Activated T-helper 1 cell treated with anti-CD3 and anti-CD28 coated beads, Interleukin-12 subunit alpha, Interleukin-12 subunit beta, Interleukin-2, Interleukin-4 antibody, amounts not matched to agents 30 ng/mL and 10 ng/mL and 1 ng/mL, durations not matched to agents 14 hours and 24 hours and 36 hours (primary cell): ENCODE results near the gene BRIP1. TPM values are rescaled to one million over a fixed set of nuclear protein-coding genes. Genes with fewer than 3 reads are reported as not detected.
"Not testable (repeated sequence)": the region's sequence is repeated elsewhere in the genome, so short reads cannot be mapped to it uniquely, and the experiment has no call there.

Source experiments
- DNase-seq: peaks from one replicate; pipeline ENCODE4 v3.0.0; 2021; ENCODE audit warnings: low spot score
- H3K27ac Mint-ChIP-seq: one replicate; pipeline ENCODE4 v1.8.0; 2021; ENCODE audit warnings: mild to moderate bottlenecking, mixed read lengths
- H3K27me3 Mint-ChIP-seq: one replicate; pipeline ENCODE4 v1.8.0; 2022; ENCODE audit warnings: mild to moderate bottlenecking, moderate library complexity, mixed read lengths; ENCODE audit not compliant: insufficient read depth
- H3K36me3 Mint-ChIP-seq: one replicate; pipeline ENCODE4 v1.8.0; 2021; ENCODE audit warnings: low read depth, mixed read lengths
- H3K4me1 Mint-ChIP-seq: one replicate; pipeline ENCODE4 v1.8.0; 2021; ENCODE audit warnings: low read depth, mixed read lengths
- H3K4me3 Mint-ChIP-seq: one replicate; pipeline ENCODE4 v1.8.0; 2021; ENCODE audit warnings: mild to moderate bottlenecking, moderate library complexity, mixed read lengths
- H3K9me3 Mint-ChIP-seq: one replicate; pipeline ENCODE4 v1.8.0; 2021; ENCODE audit warnings: mixed read lengths
- intact Hi-C: fragments of 100-400 bp; cut with micrococcal nuclease; formaldehyde crosslinking; loops from one replicate; pipeline ENCODE4 v1.15.1; 2024
- total RNA-seq: library from RNA; stranded (reverse); gene quantifications from 2 replicates; pipeline ENCODE4 v1.2.3, GENCODE V29; 2022

Gene BRIP1
- total RNA-seq, 1 donor from 2014 or later: 17.9 TPM

DNA sequence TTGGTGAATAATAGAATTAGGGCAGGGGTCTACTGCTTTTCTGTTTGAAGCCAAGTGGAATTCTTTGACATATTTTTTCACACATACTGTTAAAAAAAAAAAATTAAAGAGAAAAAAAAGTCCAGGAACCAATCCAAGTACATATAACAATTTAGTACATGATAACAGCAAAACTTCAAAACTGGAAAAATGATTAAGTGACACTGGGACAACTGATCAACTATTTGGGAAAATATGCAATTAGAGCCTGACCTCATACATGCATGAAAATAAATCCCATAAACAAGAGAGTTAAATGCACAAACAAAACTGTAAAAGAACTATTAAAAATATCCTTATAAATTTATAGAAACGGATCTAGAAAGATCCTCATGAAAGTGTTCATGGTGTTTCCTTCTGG lies 27.7 kb downstream of the BRIP1 start:
- intact Hi-C loops: no loop called here
- H3K9me3 Mint-ChIP-seq: no peaks in the 10 kb centered on the region
- H3K36me3 Mint-ChIP-seq: peaks cover 2% of the 10 kb centered on the region
- no peak overlapping the region for H3K27ac Mint-ChIP-seq
- no peak overlapping the region for H3K4me3 Mint-ChIP-seq
- H3K27me3 Mint-ChIP-seq: no peaks in the 10 kb centered on the region
- DNase-seq: no peak
- H3K4me1 Mint-ChIP-seq: no peaks in the 10 kb centered on the region

GRCh38 chr17:61834610-61835009 lies 28.7 kb downstream of the BRIP1 start:
- intact Hi-C loops: no loop called here
- H3K9me3 Mint-ChIP-seq: no peaks in the 10 kb centered on the region
- H3K4me1 Mint-ChIP-seq: no peaks in the 10 kb centered on the region
- no peak for DNase-seq
- no peaks in the 10 kb centered on the region for H3K27me3 Mint-ChIP-seq
- H3K36me3 Mint-ChIP-seq: peaks cover 2% of the 10 kb centered on the region
- H3K27ac Mint-ChIP-seq: no peak overlapping the region
- H3K4me3 Mint-ChIP-seq: no peak overlapping the region

GRCh38 chr17:61833536-61834193 lies 29.7 kb downstream of the BRIP1 start:
- Mint-ChIP-seq H3K27me3 (no peaks in the 10 kb centered on the region), H3K4me3 (no peak overlapping the region), H3K9me3 (no peaks in the 10 kb centered on the region), H3K27ac (no peak overlapping the region), H3K4me1 (no peaks in the 10 kb centered on the region), H3K36me3 (peaks cover 8% of the 10 kb centered on the region)
- DNase-seq: no peak
- intact Hi-C loops: no loop called here

DNA sequence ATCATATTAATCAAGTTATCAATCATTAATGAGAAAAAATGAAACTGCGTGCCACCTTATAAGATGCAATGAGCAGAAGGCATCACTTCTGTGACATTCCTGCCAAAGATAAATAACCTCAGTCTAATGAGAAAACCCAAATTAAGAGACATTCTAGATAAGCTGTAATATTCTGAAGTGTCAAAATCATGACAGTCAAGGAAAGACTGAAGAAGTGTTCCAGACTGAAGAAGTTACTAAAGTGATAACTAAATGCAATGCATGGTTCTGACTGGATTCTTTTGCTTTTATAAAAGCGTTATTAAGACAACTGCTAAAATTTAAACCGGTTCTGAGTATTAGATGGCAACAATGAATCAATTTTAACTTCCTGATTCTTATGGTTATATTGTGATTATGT lies 30.9 kb downstream of the BRIP1 start:
- intact Hi-C loops: no loop called here
- Mint-ChIP-seq H3K36me3 (peaks cover 17% of the 10 kb centered on the region), H3K4me3 (no peak overlapping the region), H3K4me1 (no peaks in the 10 kb centered on the region), H3K27me3 (no peaks in the 10 kb centered on the region), H3K9me3 (peaks cover 5% of the 10 kb centered on the region), H3K27ac (no peak overlapping the region)
- DNase-seq: no peak

DNA sequence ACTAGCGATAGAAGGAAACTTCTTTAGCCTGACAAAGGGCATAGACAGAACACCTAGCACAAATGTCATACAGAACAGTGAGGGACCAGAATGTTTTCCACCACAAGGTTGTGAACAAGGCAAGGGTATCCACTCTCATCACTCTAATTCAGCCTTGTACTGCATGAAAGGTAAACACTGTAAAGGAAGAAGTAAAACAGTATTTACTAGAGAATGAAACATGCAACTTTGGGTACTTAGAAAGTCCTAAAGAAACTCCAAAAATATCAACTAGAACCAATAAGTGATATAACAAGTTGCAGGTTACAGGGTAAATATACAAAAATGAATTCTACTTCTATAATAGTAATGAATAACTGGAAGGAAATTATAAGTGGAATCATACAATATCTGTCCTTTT lies 32.2 kb downstream of the BRIP1 start:
- Mint-ChIP-seq H3K4me3 (no peak overlapping the region), H3K9me3 (peaks cover 5% of the 10 kb centered on the region), H3K36me3 (peaks cover 22% of the 10 kb centered on the region), H3K4me1 (no peaks in the 10 kb centered on the region), H3K27me3 (no peaks in the 10 kb centered on the region), H3K27ac (no peak overlapping the region)
- DNase-seq: no peak
- intact Hi-C loops: no loop called here

- peaks cover 5% of the 10 kb centered on the region for H3K9me3 Mint-ChIP-seq
- intact Hi-C loops: no loop called here
- no peaks in the 10 kb centered on the region for H3K4me1 Mint-ChIP-seq
- peaks cover 28% of the 10 kb centered on the region for H3K36me3 Mint-ChIP-seq
- no peaks in the 10 kb centered on the region for H3K27me3 Mint-ChIP-seq
- DNase-seq: no peak
- H3K27ac Mint-ChIP-seq: no peak overlapping the region
- H3K4me3 Mint-ChIP-seq: no peak overlapping the region
Measured at GRCh38 chr17:61828694-61829093, 34.6 kb downstream of the BRIP1 start.

DNA sequence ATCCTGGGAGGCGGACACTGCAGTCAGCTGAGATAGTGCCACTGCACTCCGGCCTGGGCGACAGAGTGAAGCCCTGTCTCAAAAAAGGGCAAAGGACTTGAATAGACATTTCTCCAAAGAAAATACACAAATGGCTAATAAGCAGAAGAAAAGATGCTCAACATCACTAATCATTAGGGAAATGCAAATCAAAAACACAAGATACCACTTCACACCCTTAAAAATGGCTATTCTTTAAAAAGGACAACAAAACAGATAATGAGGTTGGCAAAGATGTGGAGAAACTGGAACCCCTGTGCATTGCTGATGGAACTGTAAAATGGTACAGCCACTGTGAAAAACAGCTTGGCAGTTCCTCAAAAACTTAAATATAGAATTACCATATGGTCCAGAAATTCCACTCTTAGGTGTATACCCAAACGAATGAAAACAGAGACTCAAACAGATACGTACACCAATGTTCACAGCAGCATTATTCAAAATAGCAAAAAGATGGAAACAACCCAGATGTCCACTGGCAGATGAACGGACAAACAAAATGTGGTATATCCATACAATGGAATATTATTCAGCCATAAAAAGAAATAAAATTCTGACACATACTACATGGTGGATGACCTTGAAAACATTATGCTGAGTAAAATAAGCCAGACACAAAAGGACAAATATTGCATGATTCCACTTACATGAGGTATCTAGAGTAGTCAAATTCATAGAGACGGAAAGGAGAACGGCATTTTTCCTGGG lies 35.5 kb downstream of the BRIP1 start:
- H3K27ac Mint-ChIP-seq: no peak overlapping the region
- no peak for DNase-seq
- no peaks in the 10 kb centered on the region for H3K27me3 Mint-ChIP-seq
- peaks cover 31% of the 10 kb centered on the region for H3K36me3 Mint-ChIP-seq
- H3K4me3 Mint-ChIP-seq: no peak overlapping the region
- peaks cover 5% of the 10 kb centered on the region for H3K9me3 Mint-ChIP-seq
- intact Hi-C loops: no loop called here
- no peaks in the 10 kb centered on the region for H3K4me1 Mint-ChIP-seq

DNA sequence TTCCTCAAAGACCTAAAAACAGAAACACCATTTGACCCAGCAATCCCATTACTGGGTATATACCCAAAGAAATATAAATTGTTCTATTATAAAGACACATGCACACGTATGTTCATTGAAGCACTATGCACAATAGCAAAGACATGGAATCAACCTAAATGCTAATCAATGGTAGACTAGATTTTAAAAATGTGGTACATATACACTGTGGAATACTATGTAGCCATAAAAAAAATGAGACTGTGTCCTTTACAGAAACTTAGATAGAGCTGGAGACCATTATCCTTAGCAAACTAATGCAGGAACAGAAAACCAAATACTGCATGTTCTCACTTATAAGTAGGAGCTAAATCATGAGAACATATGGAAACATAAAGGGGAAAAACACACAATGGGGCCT lies 36.5 kb downstream of the BRIP1 start:
- H3K36me3 Mint-ChIP-seq: peaks cover 30% of the 10 kb centered on the region
- H3K27me3 Mint-ChIP-seq, H3K9me3 Mint-ChIP-seq, DNase-seq, H3K27ac Mint-ChIP-seq, intact Hi-C loops, H3K4me3 Mint-ChIP-seq, H3K4me1 Mint-ChIP-seq: not testable (repeated sequence)

GRCh38 chr17:61826198-61826597 lies 37.1 kb downstream of the BRIP1 start:
- DNase-seq, H3K4me1 Mint-ChIP-seq, H3K4me3 Mint-ChIP-seq, H3K9me3 Mint-ChIP-seq, H3K27ac Mint-ChIP-seq, H3K27me3 Mint-ChIP-seq, intact Hi-C loops: not testable (repeated sequence)
- H3K36me3 Mint-ChIP-seq: peaks cover 33% of the 10 kb centered on the region

DNA sequence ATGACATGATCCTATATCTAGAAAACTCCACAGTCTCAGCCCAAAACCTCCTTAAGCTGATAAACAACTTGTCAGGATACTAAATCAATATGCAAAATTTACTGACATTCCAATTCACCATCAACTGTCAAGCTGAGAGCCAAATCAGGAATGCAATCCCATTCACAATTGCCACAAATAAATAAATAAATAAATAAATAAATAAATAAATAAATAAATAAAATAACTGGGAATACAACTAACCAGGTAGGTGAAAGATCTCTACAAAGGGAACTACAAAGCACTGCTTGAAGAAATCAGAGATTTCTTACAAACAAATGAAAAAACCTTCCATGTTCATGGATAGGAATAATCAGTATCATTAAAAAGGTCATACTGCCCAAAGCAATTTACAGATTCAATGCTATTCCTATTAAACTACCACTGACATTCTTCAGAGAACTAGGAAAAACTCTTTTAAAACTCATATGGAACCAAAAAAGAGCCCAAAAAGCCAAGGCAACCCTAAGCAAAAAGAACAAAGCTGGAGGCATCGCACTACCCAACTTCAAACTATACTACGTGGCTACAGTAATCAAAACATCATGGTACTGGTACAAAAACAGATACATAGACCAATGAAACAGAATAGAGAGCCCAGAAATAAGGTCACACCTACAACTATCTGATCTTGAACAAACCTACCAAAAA lies 37.7 kb downstream of the BRIP1 start:
- no peak overlapping the region for H3K27ac Mint-ChIP-seq
- H3K4me1 Mint-ChIP-seq: no peaks in the 10 kb centered on the region
- H3K27me3 Mint-ChIP-seq: no peaks in the 10 kb centered on the region
- peaks cover 8% of the 10 kb centered on the region for H3K9me3 Mint-ChIP-seq
- DNase-seq: no peak
- H3K4me3 Mint-ChIP-seq: no peak overlapping the region
- intact Hi-C loops: no loop called here
- peaks cover 33% of the 10 kb centered on the region for H3K36me3 Mint-ChIP-seq

DNA sequence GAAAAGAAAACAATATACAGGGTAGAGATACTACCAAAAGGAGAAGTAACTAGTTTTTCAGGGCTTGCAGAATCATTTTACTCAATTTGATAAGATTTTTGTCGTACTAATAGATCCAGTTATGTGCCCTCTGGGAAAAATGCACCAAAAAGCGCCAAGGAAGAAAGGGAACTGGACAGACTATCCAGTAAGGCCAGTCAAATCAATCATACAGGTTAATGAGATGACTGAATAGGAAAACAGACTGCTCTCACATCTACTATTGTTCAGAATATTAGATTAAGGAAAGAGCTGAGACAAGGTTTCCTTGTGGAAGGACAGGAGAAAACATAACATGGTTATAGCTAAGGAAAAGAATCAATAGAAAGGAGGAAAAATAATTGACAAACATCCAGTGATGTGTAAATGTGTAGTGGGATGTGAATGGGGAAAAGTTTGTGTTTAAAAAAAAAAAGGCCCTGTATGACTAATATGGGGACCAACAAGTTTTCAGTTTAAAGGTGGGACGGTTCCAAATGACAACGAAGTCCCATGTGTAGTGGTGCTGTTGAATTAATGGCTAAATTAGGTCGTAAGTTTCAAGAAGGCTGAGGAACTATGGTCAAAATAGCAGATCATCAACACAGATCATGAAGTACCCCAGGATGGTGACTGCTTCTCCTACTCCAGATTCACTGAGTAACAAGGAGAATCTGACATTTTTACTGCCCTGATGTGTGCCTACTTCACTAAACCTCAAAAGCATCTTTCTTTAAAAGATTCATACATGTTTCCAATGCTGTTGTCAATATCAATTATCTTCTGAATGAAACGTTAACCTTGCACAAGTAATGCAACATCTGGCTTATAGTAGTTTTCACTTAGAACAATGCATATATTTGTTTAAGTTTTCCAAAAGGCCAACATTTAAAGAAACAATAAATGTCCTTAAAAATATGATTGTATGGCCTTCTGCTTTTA lies 40.7 kb downstream of the BRIP1 start:
- intact Hi-C loops: no loop called here
- peaks cover 32% of the 10 kb centered on the region for H3K36me3 Mint-ChIP-seq

GRCh38 chr17:61821655-61822054 lies 41.7 kb downstream of the BRIP1 start:
- H3K27me3 Mint-ChIP-seq: no peaks in the 10 kb centered on the region
- peaks cover 4% of the 10 kb centered on the region for H3K4me1 Mint-ChIP-seq
- H3K36me3 Mint-ChIP-seq: peaks cover 29% of the 10 kb centered on the region
- DNase-seq: no peak
- intact Hi-C loops: no loop called here
- no peak overlapping the region for H3K27ac Mint-ChIP-seq
- peaks cover 3% of the 10 kb centered on the region for H3K9me3 Mint-ChIP-seq
- H3K4me3 Mint-ChIP-seq: no peak overlapping the region

More for the DNA sequence above, 40.7 kb downstream of the BRIP1 start:
- Mint-ChIP-seq H3K27ac (no peak overlapping the region), H3K4me1 (no peaks in the 10 kb centered on the region), H3K9me3 (peaks cover 3% of the 10 kb centered on the region), H3K27me3 (no peaks in the 10 kb centered on the region), H3K4me3 (no peak overlapping the region)
- DNase-seq: no peak
